Measurements from ENCODE around the gene TFF3.

TFF3 gene

DNA sequence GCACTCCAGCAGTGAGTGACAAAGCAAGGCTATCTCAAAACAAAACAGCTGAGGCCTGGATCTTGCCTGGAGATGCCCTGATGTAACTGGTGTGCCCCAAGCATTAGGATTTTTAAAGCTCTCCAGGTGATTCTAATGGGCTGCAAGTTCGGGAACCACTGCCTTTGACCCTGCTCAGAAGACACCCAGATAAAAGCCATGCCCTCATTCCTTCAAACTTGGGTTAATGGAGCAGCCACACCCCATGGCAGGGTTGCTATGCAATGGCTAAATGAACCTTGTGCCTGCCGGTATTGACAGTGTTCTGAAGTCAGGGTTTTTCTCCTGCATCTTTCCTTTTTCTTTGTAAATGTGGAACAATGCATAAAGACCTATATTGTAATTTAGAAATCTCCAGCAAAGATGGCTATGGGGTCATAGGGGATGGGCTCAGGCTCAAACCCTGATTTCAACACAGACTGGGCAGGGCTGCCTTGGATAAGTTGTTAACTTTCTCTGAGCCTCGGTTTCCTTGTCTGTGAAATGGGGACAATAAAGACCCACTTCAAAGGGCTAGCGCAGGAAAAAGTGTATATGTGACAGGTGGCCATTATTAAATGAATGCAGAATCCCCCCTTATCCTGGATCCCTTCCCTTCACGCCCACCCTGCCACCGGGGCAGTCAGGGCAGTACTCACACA is 453 bp downstream of the TFF3 start:
- no peak for TF ChIP-seq TAF1 (IDR thresholded peaks at IDR 0.05; ENCODE audit: borderline replicate concordance, insufficient read depth, low read length)
- TF ChIP-seq, protein P1, sequence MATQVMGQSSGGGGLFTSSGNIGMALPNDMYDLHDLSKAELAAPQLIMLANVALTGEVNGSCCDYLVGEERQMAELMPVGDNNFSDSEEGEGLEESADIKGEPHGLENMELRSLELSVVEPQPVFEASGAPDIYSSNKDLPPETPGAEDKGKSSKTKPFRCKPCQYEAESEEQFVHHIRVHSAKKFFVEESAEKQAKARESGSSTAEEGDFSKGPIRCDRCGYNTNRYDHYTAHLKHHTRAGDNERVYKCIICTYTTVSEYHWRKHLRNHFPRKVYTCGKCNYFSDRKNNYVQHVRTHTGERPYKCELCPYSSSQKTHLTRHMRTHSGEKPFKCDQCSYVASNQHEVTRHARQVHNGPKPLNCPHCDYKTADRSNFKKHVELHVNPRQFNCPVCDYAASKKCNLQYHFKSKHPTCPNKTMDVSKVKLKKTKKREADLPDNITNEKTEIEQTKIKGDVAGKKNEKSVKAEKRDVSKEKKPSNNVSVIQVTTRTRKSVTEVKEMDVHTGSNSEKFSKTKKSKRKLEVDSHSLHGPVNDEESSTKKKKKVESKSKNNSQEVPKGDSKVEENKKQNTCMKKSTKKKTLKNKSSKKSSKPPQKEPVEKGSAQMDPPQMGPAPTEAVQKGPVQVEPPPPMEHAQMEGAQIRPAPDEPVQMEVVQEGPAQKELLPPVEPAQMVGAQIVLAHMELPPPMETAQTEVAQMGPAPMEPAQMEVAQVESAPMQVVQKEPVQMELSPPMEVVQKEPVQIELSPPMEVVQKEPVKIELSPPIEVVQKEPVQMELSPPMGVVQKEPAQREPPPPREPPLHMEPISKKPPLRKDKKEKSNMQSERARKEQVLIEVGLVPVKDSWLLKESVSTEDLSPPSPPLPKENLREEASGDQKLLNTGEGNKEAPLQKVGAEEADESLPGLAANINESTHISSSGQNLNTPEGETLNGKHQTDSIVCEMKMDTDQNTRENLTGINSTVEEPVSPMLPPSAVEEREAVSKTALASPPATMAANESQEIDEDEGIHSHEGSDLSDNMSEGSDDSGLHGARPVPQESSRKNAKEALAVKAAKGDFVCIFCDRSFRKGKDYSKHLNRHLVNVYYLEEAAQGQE (IDR thresholded peaks at IDR 0.05; ENCODE audit: insufficient read depth in 1 of 2, low read depth in 2 of 2, low read length in 2 of 2), result no peak
- TF ChIP-seq FOXP2 (optimal IDR thresholded peaks at IDR 0.05; ENCODE audit: borderline replicate concordance, extremely low read depth, extremely low read length, insufficient read depth), result no peak
- no peak for TF ChIP-seq SIN3A (IDR thresholded peaks at IDR 0.05; ENCODE audit: borderline replicate concordance, insufficient read depth, low read length)
- TF ChIP-seq POLR2AphosphoS5 (IDR thresholded peaks at IDR 0.05; ENCODE audit: low read depth, low read length), result no peak

DNA sequence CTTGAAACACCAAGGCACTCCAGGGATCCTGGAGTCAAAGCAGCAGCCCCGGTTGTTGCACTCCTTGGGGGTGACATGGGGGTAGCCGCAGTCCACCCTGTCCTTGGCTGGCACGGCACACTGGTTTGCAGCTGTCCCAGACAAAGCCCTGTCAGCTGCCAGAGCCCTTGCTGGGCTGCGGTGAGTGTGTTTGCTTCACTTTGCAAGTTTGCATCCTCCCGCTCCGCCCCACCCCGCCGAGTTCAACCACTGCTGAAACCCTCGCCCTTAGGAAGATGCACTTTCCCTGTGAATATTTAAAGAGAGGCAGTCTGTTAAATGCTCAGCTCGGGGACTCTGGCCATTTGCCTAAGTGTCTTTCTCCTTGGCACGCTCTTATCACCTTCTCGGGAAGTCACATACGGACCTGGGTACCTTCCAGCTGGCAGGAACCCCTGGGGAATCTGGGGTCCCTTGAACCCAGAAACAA is 1.7 kb downstream of the TFF3 start:
- TF ChIP-seq, protein P1 (IDR thresholded peaks at IDR 0.05; ENCODE audit: insufficient read depth in 1 of 2, low read depth in 2 of 2, low read length in 2 of 2), result no peak
- TF ChIP-seq SIN3A (IDR thresholded peaks at IDR 0.05; ENCODE audit: borderline replicate concordance, insufficient read depth, low read length), result no peak
- TF ChIP-seq TAF1 (IDR thresholded peaks at IDR 0.05; ENCODE audit: borderline replicate concordance, insufficient read depth, low read length), result no peak
- TF ChIP-seq POLR2AphosphoS5 (IDR thresholded peaks at IDR 0.05; ENCODE audit: low read depth, low read length), result no peak
- TF ChIP-seq FOXP2 (optimal IDR thresholded peaks at IDR 0.05; ENCODE audit: borderline replicate concordance, extremely low read depth, extremely low read length, insufficient read depth), result no peak

DNA sequence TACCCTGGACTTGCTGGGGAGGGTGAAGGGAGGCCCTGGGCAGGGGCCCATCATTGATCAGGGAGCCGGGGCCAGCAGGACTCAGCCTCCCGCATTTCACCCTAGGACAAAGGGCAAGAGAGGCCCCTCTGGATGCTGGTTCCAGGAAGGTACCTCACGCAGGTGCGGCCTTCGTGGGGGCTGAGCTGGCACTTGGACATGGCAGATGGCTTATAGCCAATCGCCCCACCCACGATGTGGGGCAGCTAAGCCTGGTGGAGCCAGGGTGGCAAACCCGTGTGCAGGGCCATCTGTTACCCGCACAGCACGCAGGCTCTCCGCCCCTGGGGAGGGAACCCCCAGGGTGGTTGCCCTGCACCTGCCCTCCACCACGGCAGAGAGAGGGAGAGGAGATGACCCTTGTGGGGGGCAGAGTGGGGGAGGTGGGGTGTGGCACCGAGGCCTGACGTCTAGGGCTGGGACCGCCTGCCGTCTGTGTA is 2.5 kb downstream of the TFF3 start:
- TF ChIP-seq FOXP2 (optimal IDR thresholded peaks at IDR 0.05; ENCODE audit: borderline replicate concordance, extremely low read depth, extremely low read length, insufficient read depth), result no peak
- TF ChIP-seq TAF1 (IDR thresholded peaks at IDR 0.05; ENCODE audit: borderline replicate concordance, insufficient read depth, low read length), result no peak
- no peak for TF ChIP-seq POLR2AphosphoS5 (IDR thresholded peaks at IDR 0.05; ENCODE audit: low read depth, low read length)
- TF ChIP-seq, protein P1 (IDR thresholded peaks at IDR 0.05; ENCODE audit: insufficient read depth in 1 of 2, low read depth in 2 of 2, low read length in 2 of 2), result no peak
- TF ChIP-seq SIN3A (IDR thresholded peaks at IDR 0.05; ENCODE audit: borderline replicate concordance, insufficient read depth, low read length), result no peak

DNA sequence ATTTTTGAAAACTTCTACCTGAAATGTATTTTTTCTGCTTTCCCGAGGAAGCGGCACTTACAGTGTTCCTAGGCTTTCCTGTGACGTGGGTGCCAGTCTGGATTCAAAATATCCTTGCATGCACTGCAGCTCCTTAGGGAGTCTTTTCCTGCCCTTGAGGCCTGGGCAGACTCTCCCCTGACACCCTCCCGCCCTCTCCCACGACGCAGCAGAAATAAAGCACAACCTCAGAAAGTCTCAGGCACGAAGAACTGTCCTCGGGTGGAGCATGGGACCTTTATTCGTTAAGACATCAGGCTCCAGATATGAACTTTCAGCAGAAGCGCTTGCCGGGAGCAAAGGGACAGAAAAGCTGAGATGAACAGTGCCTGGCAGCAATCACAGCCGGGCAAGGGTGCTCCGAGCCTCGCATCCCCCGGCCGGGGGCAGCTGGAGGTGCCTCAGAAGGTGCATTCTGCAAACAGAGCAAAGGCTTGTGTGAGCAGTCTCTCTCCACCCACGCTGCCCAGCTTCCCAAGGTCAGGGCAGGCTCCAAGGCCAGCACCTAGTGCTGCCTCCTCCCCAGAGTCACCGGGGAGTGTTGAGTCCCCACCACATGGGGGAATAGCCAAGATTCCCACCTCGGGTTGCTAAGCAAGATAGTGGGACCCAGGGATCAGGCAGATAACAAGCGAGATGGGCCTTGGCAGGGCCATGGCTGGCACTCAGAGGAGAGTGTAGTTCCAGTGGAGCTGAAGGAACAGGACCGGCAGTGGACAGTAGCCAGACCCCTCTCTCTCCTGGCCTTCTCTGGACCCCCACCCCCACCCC is 3.2 kb downstream of the TFF3 start:
- TF ChIP-seq TAF1 (IDR thresholded peaks at IDR 0.05; ENCODE audit: borderline replicate concordance, insufficient read depth, low read length) (no peak), POLR2AphosphoS5 (IDR thresholded peaks at IDR 0.05; ENCODE audit: low read depth, low read length) (no peak), FOXP2 (optimal IDR thresholded peaks at IDR 0.05; ENCODE audit: borderline replicate concordance, extremely low read depth, extremely low read length, insufficient read depth) (no peak), SIN3A (IDR thresholded peaks at IDR 0.05; ENCODE audit: borderline replicate concordance, insufficient read depth, low read length) (no peak)
- TF ChIP-seq, protein P1 (IDR thresholded peaks at IDR 0.05; ENCODE audit: insufficient read depth in 1 of 2, low read depth in 2 of 2, low read length in 2 of 2), result no peak

Data from PFSK-1 (cell line).